Epithelial cell of prostate (primary cell): ENCODE measurements around the gene ZBTB45.
"Not testable (repeated sequence)": the region's sequence is repeated elsewhere in the genome, so short reads cannot be mapped to it uniquely, and the experiment has no call there.

Experiments
- DNase-seq: peaks from one replicate; pipeline ENCODE4 v3.0.0-alpha.2; 2011; ENCODE audit warnings: low read depth, low spot score
- H3K27ac ChIP-seq: fragments of 450-650 bp; 2 replicates; pipeline ENCODE4 v1.5.1; 2017; ENCODE audit warnings: mild to moderate bottlenecking

ZBTB45 gene

GRCh38 chr19:58477871-58478270 is 41.7 kb downstream of the ZBTB45 start:
- no peak overlapping the region for H3K27ac ChIP-seq
- DNase-seq = no peak

GRCh38 chr19:58477130-58477529 is 42.5 kb downstream of the ZBTB45 start:
- peak overlapping the region; percentile 79 for H3K27ac ChIP-seq
- no peak for DNase-seq

GRCh38 chr19:58476498-58477015 is 43.1 kb downstream of the ZBTB45 start:
- no peak for DNase-seq
- H3K27ac ChIP-seq = peak overlapping the region; percentile 79

- peak; percentile 82 for DNase-seq
- H3K27ac ChIP-seq = peak within 1 kb of the TSS; percentile 79
Observed at GRCh38 chr19:58475714-58476497, 43.7 kb downstream of the ZBTB45 start, which contains the start of gene ZNF446. ZNF446 (plus strand) TSS chr19:58476352; CDS start chr19:58477219, 867 bp downstream.

- no peak for DNase-seq
Observed at GRCh38 chr19:58474997-58475713, 44.5 kb downstream of the ZBTB45 start.

GRCh38 chr19:58474291-58474996 is 45.2 kb downstream of the ZBTB45 start:
- H3K27ac ChIP-seq = no peak overlapping the region
- DNase-seq = no peak

More at GRCh38 chr19:58474997-58475713, 44.5 kb downstream of the ZBTB45 start:
- H3K27ac ChIP-seq = peak overlapping the region; percentile 79

- no peak overlapping the region for H3K27ac ChIP-seq
- no peak for DNase-seq
Observed at GRCh38 chr19:58473775-58474174, 45.8 kb downstream of the ZBTB45 start.

- no peak overlapping the region for H3K27ac ChIP-seq
- DNase-seq = no peak
Observed at GRCh38 chr19:58471736-58472135, 47.9 kb downstream of the ZBTB45 start.

- not testable (repeated sequence) for H3K27ac ChIP-seq, DNase-seq
Observed at GRCh38 chr19:58470837-58471543, 48.6 kb downstream of the ZBTB45 start.

GRCh38 chr19:58469241-58470013 is 50.2 kb downstream of the ZBTB45 start:
- no peak for DNase-seq
- no peak overlapping the region for H3K27ac ChIP-seq

GRCh38 chr19:58468216-58468839 is 51.3 kb downstream of the ZBTB45 start:
- no peak for DNase-seq

GRCh38 chr19:58466760-58467589 is 52.6 kb downstream of the ZBTB45 start, which contains the start of gene ZNF324:
ZNF324 (plus strand) TSS chr19:58467080; CDS start chr19:58469186, 2,106 bp downstream.
- peak within 1 kb of the TSS; percentile 54 for H3K27ac ChIP-seq
- peak; percentile 60 for DNase-seq

More at GRCh38 chr19:58468216-58468839, 51.3 kb downstream of the ZBTB45 start:
- H3K27ac ChIP-seq = peak overlapping the region; percentile 27

- no peak for DNase-seq
- no peak overlapping the region for H3K27ac ChIP-seq
Observed at GRCh38 chr19:58466089-58466759, 53.4 kb downstream of the ZBTB45 start.
